HUES6 (cell line): ENCODE results near the gene KASH5.

ENCODE experiments used
- H3K27ac ChIP-seq: 2 replicates; pipeline ENCODE4 v1.7.0; 2013; ENCODE audit warnings: low read depth, mild to moderate bottlenecking, low read length, inconsistent platforms
- H3K27me3 ChIP-seq: 2 replicates; pipeline ENCODE4 v1.6.1; 2013; ENCODE audit warnings: low read length; ENCODE audit not compliant: control insufficient read depth, insufficient read depth
- H3K36me3 ChIP-seq: 2 replicates; pipeline ENCODE4 v1.6.1; 2013; ENCODE audit warnings: low read length; ENCODE audit not compliant: control insufficient read depth, insufficient read depth
- H3K4me1 ChIP-seq: 2 replicates; pipeline ENCODE4 v1.6.1; 2013; ENCODE audit warnings: low read length; ENCODE audit not compliant: control insufficient read depth, insufficient read depth
- H3K4me3 ChIP-seq: 2 replicates; pipeline ENCODE4 v1.5.1; 2013; ENCODE audit warnings: low read depth, low read length
- H3K9ac ChIP-seq: one replicate; pipeline ENCODE4 v1.6.1; 2013; ENCODE audit warnings: mild to moderate bottlenecking, low read length
- H3K9me3 ChIP-seq: 2 replicates; pipeline ENCODE4 v1.6.1; 2013; ENCODE audit warnings: low read depth, low read length; ENCODE audit not compliant: control insufficient read depth, insufficient read depth

KASH5 gene

DNA sequence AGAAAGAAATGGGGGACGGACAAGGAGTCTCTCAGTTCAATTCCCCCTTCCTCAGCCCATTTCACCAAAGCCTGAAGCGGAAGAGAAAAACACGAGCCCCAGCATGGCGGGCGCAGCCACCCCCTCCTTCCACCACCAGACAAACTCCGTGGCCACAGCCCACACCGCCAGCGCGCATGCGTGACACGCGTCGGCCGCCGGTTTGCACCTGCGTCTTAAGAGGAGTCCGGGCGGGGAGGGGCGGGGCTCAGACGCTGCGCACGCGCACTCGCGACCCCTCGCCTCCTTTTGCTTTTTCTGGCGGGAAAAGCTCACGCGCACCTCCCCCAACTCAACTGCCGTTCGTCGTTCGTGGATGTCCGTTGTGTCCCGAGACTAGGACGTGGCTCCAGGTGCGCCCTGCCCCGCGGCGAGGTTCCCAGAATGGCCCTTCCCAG is at the start of gene KASH5:
TSS of gene KASH5 (plus strand) at position 314 of the 437 bp plus-strand sequence. CDS start 2,635 bp downstream, outside the sequence.
- no peaks in the 10 kb centered on the region for H3K36me3 ChIP-seq
- H3K4me1 ChIP-seq: peaks cover 3% of the 10 kb centered on the region; the same call in 1 of the 2 replicates
- no peaks in the 10 kb centered on the region; the same call in 1 of the 2 replicates for H3K9me3 ChIP-seq
- no peak within 1 kb of the TSS for H3K27ac ChIP-seq
- no peak within 1 kb of the TSS for H3K9ac ChIP-seq
- no peak within 1 kb of the TSS for H3K4me3 ChIP-seq
- H3K27me3 ChIP-seq: peaks cover 4% of the 10 kb centered on the region; the same call in 1 of the 2 replicates

- H3K4me1 ChIP-seq: peaks cover 15% of the 10 kb centered on the region
- H3K4me3 ChIP-seq: peak overlapping the region; percentile 49
- H3K27ac ChIP-seq: no peak overlapping the region; the same call in 1 of the 2 replicates
These were observed 49.3 kb upstream of the KASH5 start for GRCh38 chr19:49338691-49339300.

GRCh38 chr19:49339301-49340068 is 48.6 kb upstream of the KASH5 start:
- Histone ChIP-seq H3K9me3 (no peaks in the 10 kb centered on the region), H3K4me1 (peaks cover 15% of the 10 kb centered on the region), H3K36me3 (peaks cover 36% of the 10 kb centered on the region), H3K27me3 (peaks cover 20% of the 10 kb centered on the region), H3K27ac (peak overlapping the region; percentile 49; the same call in 1 of the 2 replicates), H3K9ac (peak overlapping the region; percentile 54), H3K4me3 (peak overlapping the region; percentile 49)

More at GRCh38 chr19:49338691-49339300, 49.3 kb upstream of the KASH5 start:
- H3K36me3 ChIP-seq: peaks cover 30% of the 10 kb centered on the region
- no peaks in the 10 kb centered on the region for H3K9me3 ChIP-seq
- peaks cover 20% of the 10 kb centered on the region for H3K27me3 ChIP-seq
- peak overlapping the region; percentile 54 for H3K9ac ChIP-seq

- Histone ChIP-seq H3K4me3 (peak overlapping the region; percentile 37), H3K9me3 (no peaks in the 10 kb centered on the region), H3K4me1 (peaks cover 15% of the 10 kb centered on the region), H3K36me3 (peaks cover 44% of the 10 kb centered on the region), H3K27ac (peak overlapping the region; percentile 49; the same call in 1 of the 2 replicates), H3K27me3 (peaks cover 20% of the 10 kb centered on the region), H3K9ac (peak overlapping the region; percentile 25)
These were observed 47.8 kb upstream of the KASH5 start for GRCh38 chr19:49340069-49340864.

GRCh38 chr19:49340865-49341718 is 47.0 kb upstream of the KASH5 start:
- no peak overlapping the region for H3K27ac ChIP-seq
- peaks cover 15% of the 10 kb centered on the region for H3K4me1 ChIP-seq
- H3K36me3 ChIP-seq: peaks cover 49% of the 10 kb centered on the region
- no peak overlapping the region for H3K9ac ChIP-seq
- H3K4me3 ChIP-seq: no peak overlapping the region
- peaks cover 20% of the 10 kb centered on the region for H3K27me3 ChIP-seq
- H3K9me3 ChIP-seq: no peaks in the 10 kb centered on the region

DNA sequence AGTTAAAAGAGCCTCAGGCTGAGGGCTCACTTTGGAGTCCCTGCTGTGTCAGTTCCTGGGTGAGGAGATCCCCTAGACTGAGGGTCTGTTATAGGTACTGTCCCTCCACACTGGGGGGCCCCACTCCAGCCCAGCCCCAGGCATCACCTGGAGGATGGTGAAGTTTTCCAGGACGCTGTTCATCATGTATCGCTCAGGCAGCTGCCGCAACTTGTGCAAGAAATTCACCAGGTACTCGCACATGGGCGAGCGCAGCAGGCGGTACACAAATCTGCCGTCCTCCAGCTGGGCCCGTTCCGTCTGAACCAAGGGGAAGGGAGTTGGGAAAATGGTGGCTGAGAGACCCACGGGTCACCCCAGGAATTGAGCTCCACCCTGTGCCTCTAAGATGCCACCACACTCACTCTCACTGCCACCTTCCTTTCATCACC is 45.7 kb upstream of the KASH5 start:
- H3K27me3 ChIP-seq: peaks cover 12% of the 10 kb centered on the region
- no peak overlapping the region for H3K27ac ChIP-seq
- H3K36me3 ChIP-seq: peaks cover 61% of the 10 kb centered on the region
- H3K9ac ChIP-seq: no peak overlapping the region
- peaks cover 15% of the 10 kb centered on the region for H3K4me1 ChIP-seq
- no peaks in the 10 kb centered on the region for H3K9me3 ChIP-seq
- H3K4me3 ChIP-seq: no peak overlapping the region

DNA sequence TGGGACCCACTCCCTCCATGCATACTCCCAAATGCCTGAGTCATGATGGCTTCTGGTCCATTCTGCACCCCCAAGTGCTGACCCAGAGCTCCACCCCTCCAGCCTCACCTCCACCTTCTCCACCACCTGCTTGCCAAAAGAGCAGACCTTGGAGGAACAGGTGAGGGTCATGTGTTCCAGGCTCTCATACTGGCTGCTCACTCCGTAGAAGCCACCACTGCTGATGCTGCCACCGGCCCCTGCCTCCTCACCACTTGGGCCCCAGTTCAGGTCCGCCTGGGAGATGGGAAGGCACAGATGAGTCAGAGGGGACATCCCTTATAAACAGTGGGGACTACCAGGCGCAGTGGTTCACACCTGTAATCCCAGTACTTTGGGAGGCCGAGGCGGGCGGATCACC is 44.9 kb upstream of the KASH5 start:
- Histone ChIP-seq H3K27me3 (peaks cover 5% of the 10 kb centered on the region), H3K36me3 (peaks cover 69% of the 10 kb centered on the region), H3K4me3 (no peak overlapping the region), H3K9ac (no peak overlapping the region), H3K9me3 (no peaks in the 10 kb centered on the region), H3K4me1 (peaks cover 15% of the 10 kb centered on the region), H3K27ac (no peak overlapping the region)

DNA sequence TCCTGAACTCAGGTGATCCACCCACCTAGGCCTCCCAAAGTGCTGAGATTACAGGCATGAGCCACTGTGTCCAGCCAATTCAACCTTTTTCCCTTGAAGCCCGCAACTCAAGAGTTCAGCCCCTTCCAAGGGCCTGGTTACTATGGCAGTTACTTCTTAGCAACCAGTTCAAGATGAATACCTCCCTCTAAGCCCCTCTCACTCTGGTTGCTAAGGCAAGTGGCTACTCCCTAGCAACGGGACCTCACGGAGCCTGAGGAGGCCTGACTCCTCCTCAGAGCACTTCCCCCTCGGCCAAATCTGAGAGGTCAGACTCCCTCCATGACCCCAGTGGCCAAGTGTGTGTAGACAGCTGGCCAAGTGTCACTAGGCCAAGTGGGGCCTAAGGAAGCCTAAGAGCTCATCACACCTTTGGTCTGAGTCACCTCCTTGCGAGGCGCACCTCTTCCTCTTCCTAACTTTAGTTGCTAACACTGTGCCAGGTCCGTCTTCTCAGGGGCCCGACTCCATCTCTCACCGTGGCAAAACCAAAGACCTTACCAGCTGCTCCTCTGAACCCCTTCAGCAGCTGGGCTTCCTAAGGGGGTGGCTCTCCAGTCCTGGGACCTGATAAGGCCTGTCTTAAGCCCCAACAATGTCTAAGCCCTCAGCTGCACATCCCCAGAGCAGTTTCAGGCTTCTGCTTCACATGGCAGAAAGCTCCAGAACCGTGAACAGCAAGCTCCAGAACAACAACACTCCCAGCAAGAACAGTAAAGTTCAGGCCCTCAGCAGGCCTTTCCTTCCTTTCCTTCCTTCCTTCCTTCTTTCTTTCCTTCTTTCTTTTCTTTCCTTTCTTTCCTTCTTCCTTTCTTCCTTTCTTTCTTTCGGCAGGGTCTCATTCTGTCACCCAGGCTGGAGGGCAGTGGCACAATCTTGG is 43.3 kb upstream of the KASH5 start:
- Histone ChIP-seq H3K4me3 (no peak overlapping the region), H3K9ac (no peak overlapping the region), H3K9me3 (no peaks in the 10 kb centered on the region), H3K36me3 (peaks cover 84% of the 10 kb centered on the region), H3K27me3 (no peaks in the 10 kb centered on the region), H3K27ac (no peak overlapping the region), H3K4me1 (peaks cover 8% of the 10 kb centered on the region)

DNA sequence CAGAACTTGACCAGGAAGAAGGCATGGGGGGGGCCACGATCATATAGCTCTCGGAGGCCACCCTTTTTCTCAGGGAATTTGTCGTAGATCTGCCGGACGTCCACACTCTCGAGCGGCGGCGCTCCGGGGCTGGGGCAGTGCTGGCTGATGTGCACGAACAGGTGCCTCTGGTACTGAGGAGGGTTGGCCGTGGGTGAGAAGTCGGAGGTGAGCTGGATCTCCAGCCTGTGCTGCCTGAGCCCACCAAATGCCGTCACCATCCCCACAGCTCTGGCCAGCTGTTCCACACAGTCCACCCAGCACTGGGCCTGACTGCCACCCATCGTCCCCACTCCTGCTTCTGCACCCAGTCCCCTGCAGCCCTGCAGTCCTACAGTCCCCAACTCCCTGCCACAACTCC is 40.9 kb upstream of the KASH5 start:
- no peak overlapping the region for H3K4me3 ChIP-seq
- no peaks in the 10 kb centered on the region for H3K4me1 ChIP-seq
- no peak overlapping the region for H3K27ac ChIP-seq
- no peaks in the 10 kb centered on the region for H3K27me3 ChIP-seq
- H3K36me3 ChIP-seq: peaks cover 91% of the 10 kb centered on the region
- no peak overlapping the region for H3K9ac ChIP-seq
- no peaks in the 10 kb centered on the region for H3K9me3 ChIP-seq
